HG03520 (cell line): Measurements from ENCODE around the gene TRAPPC10.

Experiments
- ATAC-seq: cut with Tn5 transposase; IDR thresholded peaks from one replicate; pipeline ENCODE4 v1.9.1; 2021; ENCODE audit warnings: mild to moderate bottlenecking, moderate library complexity; ENCODE audit not compliant: unreplicated experiment

TRAPPC10 gene

DNA sequence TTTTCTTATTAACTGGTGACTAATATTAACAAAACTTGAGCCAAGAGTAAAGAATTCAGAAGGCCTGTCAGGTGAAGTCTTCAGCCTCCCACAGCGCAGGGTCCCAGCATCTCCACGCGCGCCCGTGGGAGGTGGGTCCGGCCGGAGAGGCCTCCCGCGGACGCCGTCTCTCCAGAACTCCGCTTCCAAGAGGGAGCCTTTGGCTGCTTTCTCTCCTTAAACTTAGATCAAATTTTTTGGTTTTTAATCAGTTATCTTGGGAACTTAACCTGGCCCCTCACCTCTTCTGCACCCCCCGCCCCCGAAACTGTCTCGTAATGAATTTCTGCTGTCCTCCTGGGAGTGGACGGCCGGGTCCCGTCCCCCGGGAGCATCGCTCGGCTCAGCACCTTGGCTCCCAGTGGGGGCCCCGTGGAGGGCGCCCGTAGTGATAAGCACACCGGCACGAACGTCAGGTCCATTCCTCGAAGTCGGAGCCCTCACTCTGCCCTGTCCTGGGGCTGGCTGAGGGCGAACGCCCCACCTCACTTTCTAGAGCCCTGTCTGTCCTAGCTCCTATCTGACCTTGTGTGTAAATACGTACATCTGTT, 29.5 kb upstream of the TRAPPC10 start:
- no peak for ATAC-seq

DNA sequence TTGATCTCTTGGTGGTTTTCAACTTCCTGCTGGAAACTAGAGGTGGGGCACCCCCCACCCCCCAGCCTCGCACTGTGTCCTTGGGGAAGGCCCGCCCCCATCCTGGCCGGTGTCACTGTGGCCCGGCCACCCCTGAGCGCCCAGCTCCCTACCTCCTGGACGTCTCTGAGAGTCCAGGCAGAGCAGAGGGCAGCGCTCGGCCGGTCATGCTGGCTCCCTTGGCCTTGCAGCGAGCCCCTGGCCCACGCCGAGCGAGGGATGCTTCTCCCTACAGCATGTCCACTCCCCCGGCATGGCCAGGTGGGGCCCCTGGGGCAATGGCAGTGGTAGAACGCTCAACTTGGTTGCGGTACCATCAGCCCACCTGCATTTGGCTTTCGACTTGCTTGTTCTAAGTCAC, 28.7 kb upstream of the TRAPPC10 start:
- ATAC-seq: no peak

DNA sequence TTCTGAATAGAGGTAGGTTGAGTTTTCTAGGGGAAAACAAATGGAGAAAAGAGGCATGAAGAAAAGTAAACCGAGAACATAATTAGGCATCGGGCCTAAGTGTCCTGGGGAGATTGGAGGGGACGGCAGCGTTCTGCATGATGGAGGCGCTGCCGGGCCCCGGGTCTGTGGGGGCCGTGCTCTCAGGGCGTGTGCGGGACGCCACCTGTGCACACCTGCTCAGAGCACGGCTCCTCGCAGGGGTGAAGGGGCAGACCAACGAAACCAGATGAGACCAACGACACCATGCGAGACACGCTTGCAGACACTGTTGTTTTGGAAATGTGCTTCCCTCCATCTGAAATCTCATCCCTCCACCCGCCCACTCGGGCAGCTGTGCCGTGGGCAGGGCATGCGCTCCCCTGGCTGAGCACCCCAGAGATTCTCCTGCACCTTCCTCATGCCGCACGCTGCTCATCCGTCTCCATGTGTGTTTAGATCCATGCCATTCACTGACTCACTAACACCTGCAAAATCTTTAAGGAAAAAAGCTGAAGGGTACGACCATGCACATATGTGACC, 28.2 kb upstream of the TRAPPC10 start:
- ATAC-seq: no peak

DNA sequence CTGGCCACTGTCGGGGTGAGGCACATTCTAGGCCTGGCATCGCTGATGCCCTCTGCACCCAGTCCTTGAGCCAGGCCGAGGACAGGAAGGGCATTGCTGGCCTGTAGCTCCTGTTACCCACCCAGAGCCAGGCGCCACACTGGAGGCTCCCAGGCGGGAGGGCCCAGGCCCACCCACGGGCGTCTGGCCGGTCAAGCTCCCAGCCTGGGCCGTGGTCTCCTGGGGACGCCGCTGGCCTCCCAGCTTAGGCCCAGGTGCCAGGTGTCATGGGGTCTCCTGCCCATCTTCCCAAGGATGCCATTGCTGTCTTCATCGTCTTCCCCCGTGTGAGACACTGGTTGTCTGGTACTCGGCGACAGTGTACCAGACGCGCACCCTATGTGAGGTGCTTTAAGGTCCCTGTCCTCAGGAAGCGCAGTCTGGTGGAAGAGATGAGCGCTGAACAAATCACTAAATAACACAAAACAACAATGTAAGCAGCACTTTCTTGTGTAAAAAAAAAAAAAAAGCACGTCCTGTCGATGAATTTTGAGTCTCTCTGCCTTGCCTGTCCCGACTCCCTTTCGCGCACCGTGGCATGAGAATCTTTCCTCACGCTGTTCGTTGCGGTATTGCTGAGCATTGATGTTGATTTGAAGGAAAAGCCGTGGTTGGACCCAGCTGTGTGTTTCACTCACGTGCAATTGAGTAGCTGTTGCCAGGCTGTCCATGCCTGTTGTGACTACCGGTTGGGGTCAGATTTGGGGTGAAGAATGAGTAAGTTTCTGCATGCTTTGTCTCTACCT, 27.0 kb upstream of the TRAPPC10 start:
- no peak for ATAC-seq

DNA sequence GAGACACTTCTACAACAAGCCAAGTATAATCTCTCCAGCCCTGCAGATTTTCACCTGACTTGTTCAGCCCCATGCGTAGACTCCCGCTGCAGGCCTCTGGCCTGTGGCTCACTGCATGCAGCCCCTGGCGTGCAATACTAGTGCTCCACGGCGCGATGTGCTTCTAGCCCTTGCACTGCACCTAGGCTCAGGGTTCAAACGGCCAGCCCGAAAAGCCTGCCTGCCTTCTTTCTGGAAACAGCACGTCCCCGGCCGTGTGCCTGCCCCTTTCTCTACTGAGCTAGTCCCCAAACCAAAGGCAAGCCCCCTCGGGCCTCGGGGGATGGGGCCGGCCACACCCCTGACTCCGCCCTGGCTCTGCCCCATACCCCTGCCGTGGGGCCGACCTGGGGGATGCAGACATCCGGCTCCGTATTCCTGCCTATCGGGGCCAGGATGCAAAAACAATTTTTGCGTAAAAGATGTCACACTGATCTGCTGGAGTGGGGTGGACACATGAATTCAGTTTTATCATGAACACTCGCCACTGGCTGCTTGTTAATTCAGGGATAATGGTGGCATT, 26.3 kb upstream of the TRAPPC10 start:
- no peak for ATAC-seq

DNA sequence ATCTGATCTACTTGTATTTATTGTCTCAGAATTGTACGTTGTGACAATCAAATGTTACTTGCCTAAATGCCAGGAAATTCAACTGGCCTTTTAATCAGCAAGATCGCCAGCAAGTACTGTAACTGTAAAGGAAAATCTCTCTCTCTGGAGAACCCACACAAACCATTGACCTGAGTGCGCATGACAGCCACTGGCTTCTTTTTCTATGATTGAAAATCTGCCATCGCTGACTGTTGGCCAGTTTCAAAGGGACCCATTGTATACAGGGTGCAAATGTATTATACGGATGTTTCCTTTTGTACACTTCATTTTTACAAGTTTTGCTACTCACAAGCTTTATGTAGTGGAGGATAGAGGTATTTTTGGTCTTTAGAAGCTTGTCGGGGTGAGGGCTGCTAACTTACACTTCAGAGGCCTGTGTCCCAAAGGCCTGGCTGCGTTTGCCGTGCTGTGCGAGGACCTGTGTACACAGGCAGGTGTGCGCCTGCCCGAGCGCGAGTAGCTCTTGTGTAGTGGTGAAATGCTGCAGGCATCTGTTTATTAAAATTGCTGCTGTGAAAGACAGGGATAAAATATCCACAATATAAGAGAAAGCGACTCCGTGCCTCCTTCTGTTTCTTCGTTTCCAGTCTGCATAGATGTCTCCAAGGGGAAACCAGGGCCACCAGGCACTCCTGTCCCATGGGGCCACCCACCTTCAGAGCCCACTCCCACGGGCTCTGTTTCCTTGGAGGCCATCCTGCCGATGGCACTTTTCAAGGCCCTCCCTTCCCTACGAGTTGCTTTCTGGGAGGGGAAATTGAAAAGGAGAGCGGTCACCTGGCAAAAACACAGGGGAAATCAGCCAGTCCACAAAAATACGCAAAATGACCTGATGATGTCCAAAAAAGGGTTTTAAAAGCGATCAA, 25.3 kb upstream of the TRAPPC10 start:
- ATAC-seq: no peak

DNA sequence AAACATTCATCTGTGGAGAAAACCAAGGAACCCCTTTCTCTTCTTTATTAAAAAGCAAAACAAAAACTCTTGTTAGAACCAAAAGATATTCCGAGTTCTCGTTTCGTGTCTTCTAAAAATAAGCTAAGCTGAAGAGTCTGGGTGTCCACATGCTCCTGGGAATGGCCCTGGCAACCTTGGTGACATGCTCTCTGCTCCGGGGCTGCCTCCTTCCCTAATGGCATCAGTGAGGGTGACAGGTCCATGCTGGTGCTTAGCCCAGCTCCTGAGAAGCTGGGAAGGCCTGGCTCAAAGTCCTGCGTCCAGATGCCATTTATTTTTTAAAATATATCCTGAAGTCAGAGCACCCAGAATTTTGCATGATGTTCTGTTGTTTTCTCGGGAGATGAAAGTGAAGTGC, 24.6 kb upstream of the TRAPPC10 start:
- no peak for ATAC-seq

- no peak for ATAC-seq
Measured at GRCh38 chr21:43988016-43988415, 24.1 kb upstream of the TRAPPC10 start.

DNA sequence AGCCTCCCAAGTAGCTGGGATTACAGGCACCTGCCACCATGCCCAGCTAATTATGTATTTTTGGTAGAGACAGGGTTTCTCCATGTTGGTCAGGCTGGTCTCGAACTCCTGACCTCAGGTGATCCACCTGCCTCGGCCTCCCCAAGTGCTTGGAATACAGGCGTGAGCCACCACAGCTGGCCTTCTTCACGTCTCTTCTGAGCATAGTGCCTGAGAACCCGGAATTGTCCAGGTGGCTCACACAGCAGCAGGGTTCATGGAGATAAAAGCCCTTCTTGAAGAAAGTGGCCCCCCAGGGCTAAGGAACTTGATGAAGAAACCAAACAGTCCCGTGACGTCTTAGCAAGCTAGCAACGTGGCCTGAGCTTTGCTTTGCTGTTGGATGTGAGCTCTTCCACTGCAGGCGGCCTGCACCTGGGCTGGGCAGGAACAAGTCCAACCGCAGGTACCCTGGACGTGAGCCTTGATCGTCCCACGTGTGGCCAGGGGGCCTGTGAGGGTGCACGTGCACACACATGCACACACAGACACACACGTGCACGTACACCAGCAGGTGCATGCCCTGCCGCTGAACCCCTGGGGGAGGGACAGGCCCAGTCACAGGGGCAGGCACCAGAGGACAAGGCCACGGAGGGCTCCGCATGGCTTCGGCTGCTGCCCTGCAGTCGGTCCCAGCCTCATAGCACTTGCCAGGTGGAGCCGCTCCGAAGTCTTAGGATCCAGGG, 23.4 kb upstream of the TRAPPC10 start:
- no peak for ATAC-seq

DNA sequence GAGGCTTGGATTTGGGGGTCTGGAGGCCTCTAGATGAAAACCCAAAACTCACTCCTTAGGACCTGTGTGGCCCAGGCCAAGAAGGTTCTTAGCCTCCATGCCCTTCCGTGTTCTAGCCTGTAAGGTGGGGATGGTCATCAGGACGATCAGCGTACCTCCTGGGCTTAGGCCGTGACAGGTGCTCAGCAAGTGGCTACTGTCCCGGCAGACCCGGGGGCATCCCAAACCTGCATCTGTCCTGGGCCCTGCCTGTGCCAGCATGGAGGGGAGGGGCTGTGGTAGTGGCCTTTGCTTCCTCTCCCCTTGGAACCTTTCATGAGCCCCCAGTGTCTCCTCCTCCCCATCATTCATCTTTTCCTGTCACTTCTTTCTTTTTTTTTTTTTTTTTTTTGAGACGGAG, 22.7 kb upstream of the TRAPPC10 start:
- ATAC-seq: no peak

- no peak for ATAC-seq
Measured at GRCh38 chr21:43991447-43991991, 20.6 kb upstream of the TRAPPC10 start.

DNA sequence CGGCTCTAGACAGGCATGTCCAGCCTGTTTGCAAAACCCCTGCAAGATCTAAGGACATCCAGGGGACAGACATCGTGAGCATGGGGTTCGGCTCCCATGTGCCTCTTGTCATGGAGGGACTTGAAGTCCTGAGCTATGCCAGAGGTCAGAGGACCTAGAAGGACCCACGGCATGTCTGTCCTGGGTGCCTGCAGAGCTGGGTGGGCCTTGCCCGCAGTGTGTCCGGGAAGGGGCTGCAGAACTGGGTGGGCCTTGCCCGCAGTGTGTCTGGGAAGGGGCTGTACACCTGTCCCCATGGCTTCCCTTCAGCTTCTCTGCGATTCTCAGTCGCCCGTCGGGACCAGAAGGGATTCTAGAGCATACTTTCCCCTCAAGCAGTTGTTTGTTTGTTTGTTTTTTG, 20.0 kb upstream of the TRAPPC10 start:
- no peak for ATAC-seq

DNA sequence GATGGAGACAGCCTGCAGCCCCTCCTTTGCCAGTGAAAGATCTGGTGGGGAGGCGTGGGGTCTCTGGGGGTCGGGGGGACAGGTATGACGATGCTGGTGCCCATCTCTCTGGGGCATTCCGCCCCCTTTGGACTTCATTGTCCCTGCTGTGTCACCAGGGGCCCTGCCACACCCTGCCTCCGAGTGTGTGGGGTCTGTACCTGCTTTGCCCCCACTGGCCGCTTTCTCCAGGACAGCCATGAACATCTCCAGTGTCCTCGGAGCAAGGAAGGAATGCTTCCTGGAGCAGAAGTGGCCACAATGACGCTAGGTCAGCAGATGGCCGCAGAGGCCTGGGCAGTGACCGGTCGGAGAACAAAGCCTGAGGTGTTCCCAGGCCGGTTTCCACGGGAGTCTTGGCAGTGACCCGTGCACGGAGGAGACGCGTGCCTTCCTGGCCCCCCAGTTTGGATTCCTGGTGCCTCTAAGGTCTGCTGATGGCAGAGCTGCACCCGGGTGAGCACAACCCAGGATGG, 18.6 kb upstream of the TRAPPC10 start:
- ATAC-seq: no peak

GRCh38 chr21:43994085-43994484, 18.0 kb upstream of the TRAPPC10 start:
- ATAC-seq: no peak

DNA sequence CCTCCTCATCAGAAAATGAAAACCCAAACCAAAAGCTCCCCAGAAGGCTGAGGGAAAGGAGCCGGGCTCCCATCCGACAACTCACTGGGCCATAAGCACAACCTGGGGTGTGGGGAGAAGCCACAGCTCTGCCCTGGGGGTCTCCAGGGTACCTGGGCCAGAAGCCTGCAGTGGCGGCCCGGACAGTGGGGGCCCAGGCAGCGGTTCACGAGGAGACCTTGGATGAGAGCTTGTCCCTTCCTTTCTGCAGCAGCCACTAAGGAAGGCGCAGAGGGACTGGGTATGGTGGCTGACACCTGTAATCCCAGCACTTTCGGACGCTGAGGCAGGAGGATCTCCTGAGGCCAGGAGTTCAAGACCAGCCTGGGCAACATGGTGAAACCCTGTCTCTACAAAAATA, 17.5 kb upstream of the TRAPPC10 start:
- ATAC-seq: no peak

DNA sequence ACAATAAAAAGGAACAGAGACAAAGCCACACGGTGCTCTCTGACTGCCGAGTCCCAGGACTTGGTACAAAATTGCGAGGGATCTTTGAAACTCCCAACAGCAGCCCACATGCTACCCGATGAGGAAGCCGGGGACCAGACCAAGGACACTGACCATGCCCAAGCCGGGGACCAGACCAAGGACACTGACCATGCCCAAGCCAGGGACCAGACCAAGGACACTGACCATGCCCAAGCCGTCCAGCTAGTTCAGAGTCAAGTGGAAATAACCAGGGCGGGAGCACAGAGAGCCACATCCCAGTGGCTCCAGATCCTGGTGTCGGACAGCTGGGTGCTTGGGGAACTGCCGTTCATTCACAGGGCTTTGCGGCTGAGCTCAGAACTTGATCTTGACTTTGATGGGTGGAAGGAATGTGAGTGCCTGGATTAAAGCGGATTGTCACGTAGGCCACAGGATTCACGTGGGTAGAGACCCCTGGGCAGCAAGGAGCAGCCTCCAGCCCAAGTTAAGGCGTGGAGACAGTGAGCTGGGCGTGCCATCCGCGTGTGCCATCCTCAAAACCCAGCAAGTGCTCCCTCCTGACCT, 16.5 kb upstream of the TRAPPC10 start:
- ATAC-seq: no peak

- ATAC-seq: no peak
Measured at GRCh38 chr21:43997766-43998742, 14.1 kb upstream of the TRAPPC10 start.

- no peak for ATAC-seq
Measured at GRCh38 chr21:44000360-44000759, 11.7 kb upstream of the TRAPPC10 start.
